IPS-11a (cell line): Measurements from ENCODE around the gene TRIM9.
A peak's percentile ranks its signal among the peaks of the same experiment; 100 is the strongest.

Experiments used
- H3K4me3 ChIP-seq: one replicate; pipeline ENCODE4 v1.5.1; 2013; ENCODE audit warnings: low read depth, low read length, control low read depth

Gene TRIM9

DNA sequence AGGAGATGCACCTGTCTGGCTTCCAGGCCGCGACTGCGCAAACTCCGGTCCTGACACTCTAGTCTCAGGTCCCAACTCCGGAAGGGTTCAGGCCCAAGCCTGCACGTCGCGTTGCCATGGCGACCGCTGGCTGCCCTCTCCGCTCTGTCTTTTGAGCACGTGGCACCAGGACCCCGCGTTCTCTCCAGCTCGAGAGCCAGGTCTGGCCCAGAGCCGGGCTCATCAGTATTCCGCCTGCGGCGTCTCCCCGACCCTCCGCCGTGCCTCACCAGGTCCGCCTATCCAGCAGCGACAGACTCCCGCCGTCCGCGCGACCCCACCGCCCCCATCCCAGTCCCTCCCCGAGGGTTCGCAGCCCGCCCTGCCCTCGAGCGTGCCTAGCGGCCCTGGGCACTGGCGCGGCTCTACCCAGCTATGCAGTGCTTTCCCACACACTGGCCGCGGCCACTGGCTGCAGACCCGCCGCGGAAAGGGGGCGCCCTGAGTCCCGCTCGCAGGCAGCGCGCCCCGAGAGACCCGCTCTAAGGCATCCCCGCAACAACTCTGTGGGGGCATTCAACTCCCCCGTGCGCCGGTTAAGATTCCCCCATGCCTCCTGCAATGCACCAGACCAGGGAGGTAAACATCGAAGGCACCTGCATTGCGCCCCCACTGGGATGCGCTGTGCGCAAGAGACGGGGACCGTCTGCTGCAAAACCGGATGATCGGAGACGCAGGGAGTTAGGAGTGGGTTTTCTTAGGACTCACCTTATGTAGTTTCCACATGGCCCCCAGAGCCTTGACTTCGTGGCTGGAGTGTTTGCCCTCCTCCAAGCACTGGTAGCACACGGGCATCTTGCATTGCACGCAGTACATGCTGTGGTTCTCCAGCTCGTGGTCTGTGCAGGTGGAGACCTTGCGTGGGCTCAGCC is 1.3 kb downstream of the TRIM9 start:
- peak overlapping the region; percentile 56 for H3K4me3 ChIP-seq

DNA sequence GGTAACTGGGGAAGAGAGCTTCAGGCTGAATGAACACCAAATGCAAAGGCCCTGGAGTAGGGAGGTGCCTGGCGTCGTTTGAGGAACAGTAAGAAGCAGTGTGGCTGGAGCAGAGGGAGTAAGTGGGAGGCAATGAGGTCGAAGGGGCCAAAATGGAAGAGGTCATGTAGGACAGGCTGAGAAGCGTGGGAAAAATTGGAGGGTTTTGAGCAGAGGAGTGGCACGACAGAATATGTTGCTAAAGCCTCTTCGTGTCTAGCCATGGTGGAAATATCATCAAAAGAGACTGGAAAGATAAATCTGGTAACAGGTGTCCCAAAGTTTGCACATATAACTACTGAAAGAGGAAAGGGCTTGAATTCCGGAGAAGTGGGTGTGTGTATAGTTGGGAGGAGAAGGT is 1.9 kb downstream of the TRIM9 start:
- H3K4me3 ChIP-seq: no peak overlapping the region

DNA sequence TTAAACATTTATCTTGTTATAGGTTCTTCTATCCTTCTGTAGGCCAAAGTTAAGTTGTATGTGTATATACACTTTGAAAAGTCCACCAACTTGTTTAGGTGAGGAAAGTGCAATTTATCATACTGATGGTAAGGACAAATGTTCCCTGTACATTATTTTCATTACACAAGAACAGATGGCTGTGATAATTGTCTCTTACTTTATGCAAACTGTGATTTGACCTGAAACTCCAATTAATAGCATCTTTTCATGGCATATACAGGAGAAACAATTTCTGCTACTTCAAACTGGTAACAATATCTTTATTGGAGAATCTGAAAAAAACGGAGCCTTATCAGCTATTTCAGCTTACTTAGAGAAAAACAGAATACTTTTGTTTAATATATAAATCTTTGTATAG is 5.6 kb downstream of the TRIM9 start:
- H3K4me3 ChIP-seq: no peak overlapping the region

DNA sequence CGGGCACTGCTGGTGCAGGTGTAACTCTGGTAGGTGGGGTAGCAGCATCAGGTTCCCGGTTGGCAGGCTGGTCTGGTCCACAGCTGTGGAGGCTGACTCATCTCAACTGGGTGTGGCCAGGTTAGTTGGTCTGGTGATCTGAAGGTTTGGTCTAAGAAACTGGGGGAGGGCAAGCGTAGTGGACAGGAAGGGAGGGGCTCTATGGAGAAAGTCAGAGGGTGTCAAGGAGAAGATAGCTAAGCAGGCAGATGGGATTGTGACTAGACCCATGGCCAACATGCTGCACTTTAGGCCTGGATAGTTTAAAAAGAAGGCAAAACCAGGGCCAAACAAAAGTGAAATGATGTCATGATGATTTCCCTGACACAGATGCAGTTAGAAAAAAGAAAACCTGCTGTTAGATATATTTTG is 7.9 kb downstream of the TRIM9 start:
- no peak overlapping the region for H3K4me3 ChIP-seq

DNA sequence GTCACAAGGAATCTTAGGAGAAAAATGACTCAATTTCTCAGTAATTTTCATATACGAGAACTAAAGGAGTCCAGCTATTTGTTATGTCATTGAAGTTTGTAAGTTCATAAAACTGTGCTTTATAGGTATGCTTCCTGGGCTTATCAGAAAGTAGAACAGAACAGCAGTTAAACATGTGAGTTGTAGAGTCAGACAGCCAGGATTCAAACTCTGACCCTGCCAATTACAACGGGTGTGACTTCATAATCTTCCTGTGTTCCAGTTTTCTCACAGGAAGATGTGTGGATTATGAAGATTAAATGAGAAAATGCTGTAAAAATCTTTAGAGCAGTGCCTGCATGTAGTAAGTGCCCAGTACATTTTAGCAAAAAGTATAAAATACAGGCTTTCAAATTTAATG is 8.9 kb downstream of the TRIM9 start:
- no peak overlapping the region for H3K4me3 ChIP-seq

DNA sequence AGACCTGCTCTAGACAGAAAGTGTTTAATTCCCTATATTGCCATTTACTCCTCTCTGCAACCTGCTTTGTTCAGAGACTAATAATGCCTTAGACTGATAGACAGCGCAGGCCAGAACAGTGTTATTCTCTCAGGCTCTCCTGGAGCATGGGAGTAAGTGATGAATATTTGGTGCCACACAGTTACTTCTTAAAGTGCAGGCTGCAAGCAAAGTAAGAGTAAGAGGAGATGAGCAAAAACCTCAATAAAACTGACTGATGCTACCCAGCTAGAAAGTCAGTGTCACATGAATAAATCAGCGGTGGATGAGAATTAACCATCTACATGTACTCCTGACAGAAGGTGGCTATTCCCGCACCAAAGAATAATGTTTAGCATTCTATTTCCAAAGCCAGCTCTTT is 9.9 kb downstream of the TRIM9 start:
- H3K4me3 ChIP-seq: no peak overlapping the region

DNA sequence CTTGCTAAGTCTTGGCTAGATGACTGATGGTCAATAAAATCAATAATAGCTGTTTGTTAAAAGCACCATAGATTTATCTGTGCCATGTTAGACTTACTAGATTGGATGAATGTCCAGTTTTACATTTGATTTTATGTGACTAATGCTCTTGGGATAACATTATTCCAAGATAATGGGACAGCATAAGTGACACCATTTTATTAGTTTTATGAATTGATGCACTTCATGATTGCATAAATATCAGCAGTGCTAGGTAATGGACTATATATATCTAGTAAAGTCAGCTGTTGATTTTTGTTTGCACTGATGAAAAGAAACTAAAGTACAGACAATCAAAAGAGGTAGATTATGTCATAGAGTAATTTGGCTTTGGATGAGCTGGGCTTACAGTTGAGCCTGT is 10.4 kb downstream of the TRIM9 start:
- no peak overlapping the region for H3K4me3 ChIP-seq

DNA sequence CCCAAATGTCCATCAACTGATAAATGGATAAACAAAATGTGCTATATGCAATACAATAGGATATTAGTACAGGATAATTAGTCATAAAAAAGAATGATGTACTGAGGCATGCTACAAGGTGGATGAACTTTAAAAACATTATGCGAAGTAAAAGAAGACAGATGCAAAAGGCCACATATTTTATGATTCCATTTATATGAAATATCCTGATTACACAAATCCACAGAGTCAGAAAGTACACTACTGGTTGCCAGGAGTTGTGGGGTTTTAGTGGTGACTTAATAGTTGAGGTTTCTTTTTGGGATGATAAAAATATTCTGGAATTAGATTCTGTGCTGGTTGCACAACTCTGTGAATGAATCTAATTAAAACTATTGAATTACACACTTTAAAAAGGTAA is 12.6 kb downstream of the TRIM9 start:
- H3K4me3 ChIP-seq: no peak overlapping the region

DNA sequence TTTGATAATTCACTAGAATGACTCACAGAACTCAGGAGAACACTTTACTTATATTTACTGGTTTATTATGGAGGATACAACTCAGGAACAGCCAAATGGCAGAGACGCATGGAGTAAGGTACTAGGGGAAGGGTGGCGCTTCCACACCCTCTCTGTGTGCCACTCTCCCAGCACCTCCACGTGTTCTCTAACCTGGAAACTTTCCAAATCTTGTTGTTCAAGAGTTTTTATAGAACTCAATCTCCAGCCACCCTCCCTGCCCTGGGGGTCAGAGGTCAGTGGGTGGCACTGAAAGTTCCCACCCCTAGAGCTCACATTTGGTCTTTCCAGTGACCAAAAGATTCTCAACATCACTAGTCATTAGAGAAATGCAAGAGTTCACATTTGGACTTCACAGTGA is 13.2 kb downstream of the TRIM9 start:
- no peak overlapping the region for H3K4me3 ChIP-seq

DNA sequence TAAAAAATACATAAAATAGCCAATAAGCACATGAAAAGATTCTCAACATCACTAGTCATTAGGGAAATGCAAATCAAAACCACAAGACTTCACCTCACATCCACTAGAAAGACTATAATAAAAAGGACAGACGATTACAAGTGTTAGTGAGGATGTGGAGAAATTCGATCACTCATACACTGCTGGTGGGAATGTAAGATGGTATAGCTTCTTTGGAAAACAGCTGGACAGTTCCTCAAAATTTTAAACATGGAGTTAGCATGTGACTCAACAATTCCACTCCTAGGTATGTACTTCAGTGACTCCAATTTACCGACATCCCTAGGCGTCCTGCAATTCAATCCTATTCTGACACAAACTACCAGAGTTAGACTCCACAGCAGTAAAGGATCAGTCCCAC is 13.7 kb downstream of the TRIM9 start:
- no peak overlapping the region for H3K4me3 ChIP-seq

DNA sequence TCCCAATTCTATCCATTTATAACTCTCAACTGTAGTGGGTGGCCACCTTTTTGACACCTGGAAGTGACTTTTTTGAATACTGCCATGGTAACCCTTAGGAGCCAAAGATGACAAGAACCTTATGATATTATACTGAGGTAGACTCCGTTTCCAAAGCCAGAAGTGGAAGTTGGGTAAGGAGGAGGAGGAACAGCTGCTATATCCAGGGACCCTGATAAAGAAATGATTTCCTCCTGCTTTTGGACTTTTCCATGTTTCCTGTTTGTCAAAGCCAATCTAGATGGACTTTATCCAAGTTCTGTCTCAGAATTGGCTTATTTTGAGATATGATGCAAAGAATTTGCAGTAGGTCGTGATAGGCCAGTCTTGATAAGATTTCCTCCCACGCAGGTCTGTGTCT is 14.3 kb downstream of the TRIM9 start:
- H3K4me3 ChIP-seq: no peak overlapping the region

DNA sequence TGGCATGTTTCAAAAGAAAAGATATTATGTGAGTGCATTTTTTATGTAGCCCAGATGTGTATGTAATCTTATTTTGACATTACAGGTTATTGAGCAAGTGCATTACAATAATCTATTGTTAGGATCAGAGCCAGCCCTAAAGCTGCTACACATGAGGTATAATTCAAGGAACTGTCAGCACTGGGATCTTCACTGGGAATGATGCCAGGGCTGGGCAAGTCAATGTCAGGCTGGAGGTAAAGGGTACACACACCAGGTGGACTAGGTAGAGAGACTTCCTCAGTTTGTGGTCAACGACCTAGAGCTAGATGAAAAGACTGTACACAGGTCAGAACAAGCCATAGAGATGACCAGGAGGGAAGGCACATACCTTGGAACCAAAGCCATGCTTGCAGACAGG is 15.4 kb downstream of the TRIM9 start:
- H3K4me3 ChIP-seq: no peak overlapping the region

DNA sequence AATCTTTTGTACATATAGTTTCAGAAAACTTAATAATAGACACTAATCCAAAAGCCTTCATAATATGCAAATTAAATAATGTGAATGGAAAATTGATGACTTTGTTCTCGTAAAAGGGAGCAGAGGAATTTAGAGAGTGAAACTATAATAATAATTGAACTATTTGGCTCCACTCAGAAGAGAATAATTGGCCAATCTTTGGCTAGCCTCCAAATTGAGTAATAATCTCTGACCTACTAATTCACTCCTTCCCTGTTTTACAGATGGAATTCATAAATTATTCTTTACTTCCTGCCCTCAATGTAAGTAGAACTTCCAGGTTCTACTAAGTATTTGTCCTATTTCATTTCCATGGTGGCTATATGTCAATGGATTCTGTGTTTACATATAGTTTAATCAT is 15.8 kb downstream of the TRIM9 start:
- H3K4me3 ChIP-seq: no peak overlapping the region

DNA sequence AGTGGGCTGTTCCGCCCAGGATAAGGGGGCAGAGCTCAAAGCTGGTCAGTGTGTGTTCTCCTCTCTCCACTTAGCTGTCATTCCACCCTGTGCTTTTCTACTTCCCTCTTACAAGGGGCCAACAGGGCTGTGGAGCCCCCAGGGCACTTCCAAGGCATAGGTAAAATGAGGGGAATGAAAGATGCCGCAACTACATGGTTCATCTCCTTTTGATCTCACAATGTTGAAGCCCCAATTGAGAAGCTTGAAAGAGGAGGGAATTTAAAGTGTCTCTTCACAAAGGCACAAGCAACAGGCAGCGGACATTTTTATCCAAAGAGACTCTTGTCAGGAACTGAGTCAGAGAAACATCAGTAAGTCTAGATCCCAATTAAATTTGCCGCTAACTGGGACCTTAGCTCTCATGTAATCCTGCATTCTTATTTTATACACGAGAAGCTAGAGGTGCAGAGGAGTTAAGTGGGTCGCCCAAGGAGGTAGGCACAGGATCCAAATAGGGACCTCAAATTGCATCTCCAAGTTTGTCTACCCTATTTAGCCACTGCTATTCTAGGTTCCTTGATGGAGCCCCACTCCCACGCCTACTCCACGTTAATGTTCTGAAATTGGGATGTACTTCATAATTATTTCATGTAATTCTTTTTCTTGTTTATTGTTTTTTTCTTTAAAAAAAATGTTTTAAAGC is 20.1 kb downstream of the TRIM9 start:
- no peak overlapping the region for H3K4me3 ChIP-seq

DNA sequence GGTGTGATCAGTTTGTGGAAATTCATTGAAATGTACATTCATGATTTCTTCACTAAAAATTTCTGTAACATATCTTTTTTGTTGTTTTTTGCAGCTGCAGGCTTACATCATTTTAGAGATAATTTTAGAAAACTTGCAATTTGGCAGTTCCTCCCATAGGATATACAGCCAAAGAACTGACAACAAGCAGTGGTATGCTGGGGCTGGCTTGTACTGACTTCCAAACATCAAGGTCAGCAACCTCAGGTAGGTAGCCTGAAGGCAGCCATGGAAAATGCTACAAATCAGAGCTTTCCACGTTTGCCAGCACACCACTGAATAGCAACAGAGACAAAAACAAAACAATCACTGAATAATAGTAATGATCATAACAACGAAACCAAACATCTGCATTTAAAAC is 21.2 kb downstream of the TRIM9 start:
- no peak overlapping the region for H3K4me3 ChIP-seq

DNA sequence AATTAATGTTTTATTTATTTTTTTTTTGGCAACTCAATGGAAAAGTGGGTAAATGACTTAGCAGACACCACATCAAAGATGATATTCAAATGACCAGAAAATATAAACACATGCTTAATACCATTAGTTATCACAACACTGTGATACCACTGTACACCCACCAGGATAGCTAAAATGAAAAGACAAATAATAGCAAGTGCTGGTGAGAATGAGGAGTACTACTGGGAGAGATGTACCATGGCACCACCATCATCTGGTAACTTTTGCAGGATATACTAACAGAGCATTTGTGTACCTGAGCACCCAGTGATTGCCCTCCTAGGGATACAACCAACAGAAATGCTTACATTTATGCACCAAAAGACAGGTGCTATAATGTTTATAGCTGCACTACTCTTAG is 21.9 kb downstream of the TRIM9 start:
- no peak overlapping the region for H3K4me3 ChIP-seq

DNA sequence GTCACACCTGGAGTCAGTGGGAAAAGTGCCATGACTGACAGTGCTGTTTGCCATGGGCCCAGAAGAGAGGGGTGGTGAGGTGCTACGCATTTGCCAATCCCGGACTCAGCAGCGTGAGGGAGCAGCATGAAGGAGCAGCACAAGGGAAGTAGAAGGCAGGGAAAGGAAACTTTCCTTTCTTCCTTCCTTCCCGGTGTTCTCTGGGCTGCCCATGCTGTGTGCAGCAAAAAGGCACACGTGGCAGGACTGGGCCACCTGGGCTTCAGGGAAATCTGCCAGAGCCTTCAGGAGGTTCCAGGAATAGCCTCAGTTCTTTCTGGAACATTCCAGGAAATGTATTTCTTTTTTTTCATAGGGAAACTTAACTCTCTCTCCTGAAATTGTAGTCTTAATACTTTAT is 23.0 kb downstream of the TRIM9 start:
- no peak overlapping the region for H3K4me3 ChIP-seq

DNA sequence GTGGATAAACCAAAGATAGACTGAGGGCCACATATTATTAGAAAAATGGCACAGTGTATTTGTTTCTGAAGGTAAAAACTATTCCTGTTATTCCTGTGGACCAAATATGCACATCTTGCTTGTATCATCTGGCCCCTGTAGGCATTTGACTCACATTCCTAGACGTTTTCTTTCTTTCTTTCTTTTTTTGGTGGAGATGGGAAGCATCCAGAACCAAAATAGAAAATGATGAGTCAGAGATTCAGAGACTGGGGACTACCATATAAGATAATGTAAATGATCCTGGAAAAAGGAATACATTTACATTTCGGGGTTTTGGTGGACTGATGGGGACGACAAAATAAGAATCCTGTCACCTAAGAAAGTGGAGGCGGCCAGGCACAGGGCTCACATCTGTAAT is 24.2 kb downstream of the TRIM9 start:
- no peak overlapping the region for H3K4me3 ChIP-seq

DNA sequence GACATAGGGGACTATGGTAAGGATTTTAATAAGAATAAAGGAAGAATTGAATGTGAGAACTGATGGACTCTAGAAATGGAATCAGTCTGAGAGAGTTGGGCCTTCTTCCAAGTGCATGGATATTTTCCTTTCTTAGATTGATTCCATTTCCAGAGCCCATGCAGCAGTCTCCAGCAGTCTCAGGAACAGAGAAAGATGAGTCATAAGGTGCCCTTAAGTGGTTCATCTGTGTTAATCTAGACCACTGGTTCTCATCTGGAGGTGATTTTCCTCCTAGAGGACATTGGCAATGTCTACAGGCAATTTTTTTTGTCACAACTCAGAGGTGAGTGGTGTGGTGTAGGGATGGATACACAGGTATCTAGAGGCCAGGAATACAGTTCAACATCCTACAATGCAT is 25.9 kb downstream of the TRIM9 start:
- no peak overlapping the region for H3K4me3 ChIP-seq

DNA sequence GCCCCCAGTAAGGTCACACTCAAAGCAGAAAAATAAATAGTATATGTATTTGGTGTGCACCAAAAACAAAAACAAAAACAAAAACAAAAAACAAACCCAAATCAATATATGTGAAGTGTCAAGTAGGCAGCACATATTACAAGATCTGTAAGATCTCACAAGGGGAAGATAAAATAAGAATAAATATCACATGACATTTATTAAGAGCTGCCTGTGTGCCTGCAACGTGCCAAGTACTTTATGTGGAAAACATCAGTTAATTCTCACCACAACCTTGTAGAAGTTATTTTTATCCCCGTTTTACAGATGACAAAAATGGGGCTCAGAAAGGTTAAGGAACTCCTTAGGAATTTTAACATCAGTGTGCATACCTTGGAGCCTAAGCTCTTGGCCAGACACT is 26.6 kb downstream of the TRIM9 start:
- H3K4me3 ChIP-seq: no peak overlapping the region

DNA sequence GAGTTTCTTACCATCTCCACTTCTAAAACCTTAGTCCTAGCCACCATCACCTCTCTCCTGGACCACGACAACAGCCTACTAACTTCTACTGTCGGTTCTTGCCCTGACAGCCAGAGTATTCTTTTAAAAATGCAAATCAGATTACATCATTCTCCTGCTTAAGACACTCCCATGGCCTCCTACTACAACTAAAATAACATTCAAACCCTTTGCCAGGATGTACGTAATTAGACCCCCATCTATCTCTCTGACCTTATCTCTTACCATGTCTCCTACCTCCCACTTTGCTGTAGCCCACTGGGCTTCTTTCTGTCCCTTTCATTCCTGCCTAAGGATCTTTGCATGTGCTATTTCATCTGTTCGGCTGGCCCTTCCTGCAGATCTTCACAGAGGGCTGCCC is 27.6 kb downstream of the TRIM9 start:
- no peak overlapping the region for H3K4me3 ChIP-seq

DNA sequence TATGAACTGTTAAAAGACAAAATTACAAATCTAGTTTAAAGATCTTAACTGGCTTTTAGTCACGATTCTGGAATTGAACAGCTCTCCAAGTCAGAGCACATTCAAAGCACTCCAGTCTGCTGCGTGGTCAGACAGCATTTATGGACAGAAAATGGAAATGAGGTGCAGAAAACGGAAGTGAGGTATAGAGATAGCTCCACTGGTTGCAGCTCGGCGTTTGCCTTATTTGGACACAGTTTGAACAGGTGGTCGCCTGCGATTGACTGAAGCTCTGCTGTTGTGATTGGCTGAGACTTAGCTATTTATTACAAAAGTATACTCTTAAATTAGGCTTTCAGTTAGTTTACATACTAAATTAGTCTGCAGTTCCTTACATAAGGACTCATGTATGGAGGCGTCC is 28.3 kb downstream of the TRIM9 start:
- no peak overlapping the region for H3K4me3 ChIP-seq

DNA sequence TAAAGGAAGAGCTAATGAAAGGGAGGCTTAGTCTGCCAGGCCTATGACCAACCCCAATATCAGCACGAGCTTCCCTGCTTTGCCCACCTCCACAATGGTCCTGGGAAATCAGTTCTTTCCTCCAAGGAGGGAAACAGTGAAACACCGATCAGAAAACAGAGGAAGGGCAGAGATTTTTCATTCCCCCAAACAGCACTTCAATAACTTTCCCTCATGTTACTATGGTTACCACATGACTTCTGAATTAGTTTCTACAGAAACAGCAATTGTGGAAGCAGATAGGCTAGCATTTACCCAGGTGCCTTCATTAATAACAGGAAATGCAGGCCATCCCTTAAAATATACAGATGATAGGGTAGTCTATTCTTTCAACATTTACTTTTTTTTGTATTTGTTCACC is 35.9 kb downstream of the TRIM9 start:
- H3K4me3 ChIP-seq: no peak overlapping the region
